OCI-LY1 (cell line): ENCODE measurements around the gene PCDHA13.
"Not testable (repeated sequence)": the region's sequence is repeated elsewhere in the genome, so short reads cannot be mapped to it uniquely, and the experiment has no call there.

ENCODE experiments used
- H2AFZ ChIP-seq: fragments of 200-600 bp; sonication (generic), shearing (Covaris generic); 2 replicates; pipeline ENCODE4 v1.6.0; 2014; ENCODE audit warnings: antibody characterized with exemption, mild to moderate bottlenecking, low read length
- H3F3A ChIP-seq: fragments of 200-600 bp; sonication (generic), shearing (Covaris generic); 2 replicates; pipeline ENCODE4 v1.6.0; 2014; ENCODE audit warnings: mild to moderate bottlenecking, antibody characterized with exemption, low read length, moderate library complexity; ENCODE audit not compliant: insufficient read depth
- H3K27ac ChIP-seq: fragments of 200-600 bp; sonication (generic); 2 replicates; pipeline ENCODE4 v1.5.1; 2014; ENCODE audit warnings: low read length, mixed run types, mild to moderate bottlenecking, low read depth; ENCODE audit not compliant: poor library complexity, severe bottlenecking
- H3K27me3 ChIP-seq: fragments of 200-600 bp; sonication (generic); 2 replicates; pipeline ENCODE4 v1.6.0; 2014; ENCODE audit warnings: antibody characterized with exemption, mild to moderate bottlenecking, low read length, moderate library complexity; ENCODE audit not compliant: insufficient read depth
- H3K36me3 ChIP-seq: fragments of 200-600 bp; sonication (generic); 2 replicates; pipeline ENCODE4 v1.6.1; 2014; ENCODE audit warnings: mild to moderate bottlenecking, antibody characterized with exemption, low read length, moderate library complexity, mixed read lengths; ENCODE audit not compliant: insufficient read depth
- H3K4me1 ChIP-seq: fragments of 200-600 bp; sonication (generic); 2 replicates; pipeline ENCODE4 v1.5.1; 2014; ENCODE audit warnings: mild to moderate bottlenecking, low read length, moderate library complexity; ENCODE audit not compliant: insufficient read depth, severe bottlenecking
- H3K4me2 ChIP-seq: fragments of 200-600 bp; sonication (generic), shearing (Covaris generic); 2 replicates; pipeline ENCODE4 v1.6.1; 2014; ENCODE audit warnings: low read length
- H3K4me3 ChIP-seq: fragments of 200-600 bp; sonication (generic); 2 replicates; pipeline ENCODE4 v1.5.1; 2014; ENCODE audit warnings: low read length, low read depth, mild to moderate bottlenecking, mixed read lengths; ENCODE audit not compliant: poor library complexity, severe bottlenecking
- H3K79me2 ChIP-seq: fragments of 200-600 bp; shearing (Covaris generic); 2 replicates; pipeline ENCODE4 v1.6.1; 2016; ENCODE audit warnings: mixed run types, low read length, mixed read lengths; ENCODE audit not compliant: insufficient read depth
- H3K9ac ChIP-seq: fragments of 200-600 bp; sonication (generic), shearing (Covaris generic); 2 replicates; pipeline ENCODE4 v1.6.1; 2014; ENCODE audit warnings: mild to moderate bottlenecking, low read length, mixed read lengths
- H3K9me2 ChIP-seq: fragments of 200-600 bp; sonication (generic), shearing (Covaris generic); 2 replicates; pipeline ENCODE4 v1.6.1; 2014; ENCODE audit warnings: low read depth, mild to moderate bottlenecking, low read length, mixed read lengths
- H3K9me3 ChIP-seq: fragments of 200-600 bp; shearing (Covaris generic); 2 replicates; pipeline ENCODE4 v1.6.1; 2014; ENCODE audit warnings: low read length, mixed read lengths
- H4K20me1 ChIP-seq: fragments of 200-600 bp; sonication (generic), shearing (Covaris generic); 2 replicates; pipeline ENCODE4 v1.6.0; 2016; ENCODE audit warnings: mild to moderate bottlenecking, low read length; ENCODE audit not compliant: insufficient read depth
- CTCF ChIP-seq: fragments of 200-600 bp; sonication (generic), shearing (Covaris generic); IDR thresholded peaks from 2 replicates; pipeline ENCODE4 v1.5.1; 2017; ENCODE audit warnings: mild to moderate bottlenecking, antibody characterized with exemption, low read length, moderate library complexity, mixed read lengths
- EZH2 ChIP-seq: fragments of 200-600 bp; sonication (generic), shearing (Covaris generic); IDR thresholded peaks from 2 replicates; pipeline ENCODE4 v1.8.0; 2017; ENCODE audit warnings: borderline replicate concordance, mixed run types, mild to moderate bottlenecking, antibody characterized with exemption, low read length, moderate library complexity, mixed read lengths

PCDHA13 gene

GRCh38 chr5:140849831-140850634 lies 31.9 kb upstream of the PCDHA13 start:
- H3K4me1 ChIP-seq, H3F3A ChIP-seq, H3K9me2 ChIP-seq, H3K27me3 ChIP-seq, H3K4me2 ChIP-seq, H2AFZ ChIP-seq, H3K4me3 ChIP-seq, H4K20me1 ChIP-seq, H3K36me3 ChIP-seq, H3K9ac ChIP-seq, H3K79me2 ChIP-seq, H3K9me3 ChIP-seq, H3K27ac ChIP-seq: not testable (repeated sequence)

GRCh38 chr5:140855772-140856674 lies 25.9 kb upstream of the PCDHA13 start, which contains the start of gene PCDHA10:
Gene PCDHA10, plus strand, starts transcription at chr5:140855897. Its CDS starts 152 bp downstream, at chr5:140856049.
- TF ChIP-seq CTCF (peak; percentile 49), EZH2 (no peak)
- Histone ChIP-seq H3K36me3 (no peaks in the 10 kb centered on the region), H3K9me3 (no peaks in the 10 kb centered on the region), H3K9ac (no peak within 1 kb of the TSS), H3K9me2 (no peaks in the 10 kb centered on the region; the same call in 1 of the 2 replicates), H3K79me2 (no peaks in the 10 kb centered on the region), H3K27ac (no peak within 1 kb of the TSS), H2AFZ (no peak within 1 kb of the TSS), H3K4me1 (no peaks in the 10 kb centered on the region), H3K4me2 (no peak within 1 kb of the TSS), H3F3A (no peaks in the 10 kb centered on the region), H3K4me3 (no peak within 1 kb of the TSS), H3K27me3 (no peaks in the 10 kb centered on the region), H4K20me1 (no peaks in the 10 kb centered on the region)

GRCh38 chr5:140857177-140857986 lies 24.5 kb upstream of the PCDHA13 start:
- TF ChIP-seq EZH2: no peak
- TF ChIP-seq CTCF: no peak
- no peaks in the 10 kb centered on the region for H4K20me1 ChIP-seq
- no peaks in the 10 kb centered on the region for H3K79me2 ChIP-seq
- H3K4me3 ChIP-seq: no peak overlapping the region
- H3K4me2 ChIP-seq: no peak overlapping the region
- no peak overlapping the region for H2AFZ ChIP-seq
- H3K27ac ChIP-seq: no peak overlapping the region
- H3K9ac ChIP-seq: no peak overlapping the region
- H3K27me3 ChIP-seq: no peaks in the 10 kb centered on the region
- no peaks in the 10 kb centered on the region for H3F3A ChIP-seq
- no peaks in the 10 kb centered on the region; the same call in 1 of the 2 replicates for H3K9me2 ChIP-seq
- no peaks in the 10 kb centered on the region for H3K4me1 ChIP-seq
- H3K36me3 ChIP-seq: no peaks in the 10 kb centered on the region
- H3K9me3 ChIP-seq: no peaks in the 10 kb centered on the region
